Measurements from ENCODE around the gene SPATA31C1. TPM values are rescaled to one million over a fixed set of nuclear protein-coding genes. Genes with fewer than 3 reads are reported as not detected.

The SPATA31C1 gene
- total and polyA plus RNA-seq, 2 of the 8 experiments (the other 6 are each of a cell fraction or from before 2014, with no cell fraction given), result 0.15 TPM; not detected in 1

- Histone ChIP-seq H4K8ac (ENCODE audit: extremely low read depth, insufficient read depth, low read length) (no peak overlapping the region), H3K4me2 (ENCODE audit: insufficient read depth in 1 of 2, low read depth in 2 of 2, low read length in 2 of 2) (no peak overlapping the region), H2BK15ac (ENCODE audit: low read length) (no peak overlapping the region), H3K27ac (ENCODE audit: low read depth, low read length) (no peak overlapping the region), H3K36me3 (ENCODE audit: control insufficient read depth in 2 of 4, insufficient read depth in 4 of 4, low read length in 3 of 4) (no peaks in the 10 kb centered on the region), H3K23ac (ENCODE audit: insufficient read length) (no peak overlapping the region), H3K4me3 (ENCODE audit: extremely low read depth in 1 of 4, insufficient read depth in 2 of 4, low read depth in 3 of 4, low read length in 4 of 4) (no peak overlapping the region), H2AFZ (ENCODE audit: low read length) (no peak overlapping the region), H3K23me2 (ENCODE audit: low read depth, low read length) (no peaks in the 10 kb centered on the region), H3K4me1 (replicated peaks in 1 of 4; ENCODE audit: control insufficient read depth in 3 of 4, insufficient read depth in 4 of 4, low read length in 3 of 4) (no peaks in the 10 kb centered on the region), H2BK120ac (replicated peaks; ENCODE audit: low read depth, low read length) (no peak overlapping the region), H4K20me1 (replicated peaks in 1 of 2; ENCODE audit: control insufficient read depth in 1 of 2, insufficient read depth in 2 of 2, low read length in 2 of 2) (no peaks in the 10 kb centered on the region), H3K9ac (replicated peaks in 1 of 4; ENCODE audit: extremely low read depth in 1 of 4, low read depth in 3 of 4, low read length in 3 of 4) (no peak overlapping the region), H3K14ac (ENCODE audit: insufficient read length) (no peak overlapping the region), H3K79me1 (ENCODE audit: low read depth, low read length) (no peaks in the 10 kb centered on the region), H2BK20ac (ENCODE audit: low read length) (no peak overlapping the region), H3K18ac (ENCODE audit: extremely low read depth, low read length) (no peak overlapping the region), H3K79me2 (ENCODE audit: control insufficient read depth in 1 of 2, insufficient read depth in 2 of 2, low read length in 2 of 2) (no peaks in the 10 kb centered on the region), H3K9me3 (ENCODE audit: insufficient read depth in 2 of 2, low read depth in 1 of 2, low read length in 1 of 2) (no peaks in the 10 kb centered on the region), H3K27me3 (replicated peaks in 1 of 4; ENCODE audit: control insufficient read depth in 3 of 4, extremely low read depth in 1 of 4, insufficient read depth in 3 of 4, low read length in 3 of 4) (no peaks in the 10 kb centered on the region), H4K5ac (ENCODE audit: insufficient read length, low read depth, low read length) (no peak overlapping the region), H2BK12ac (ENCODE audit: low read depth, low read length) (no peak overlapping the region), H3K56ac (replicated peaks; ENCODE audit: insufficient read length, low read depth, low read length) (no peak overlapping the region), H3K4ac (replicated peaks; ENCODE audit: insufficient read length, low read depth, low read length) (no peak overlapping the region), H2BK5ac (ENCODE audit: low read depth, low read length) (no peak overlapping the region), H4K91ac (replicated peaks; ENCODE audit: insufficient read length, low read length) (no peak overlapping the region), H2AK5ac (ENCODE audit: low read depth, low read length) (no peak overlapping the region)
- FAIRE-seq, result no peak
- POLR2A ChIA-PET (ENCODE audit: partially characterized antibody), result no interaction called here
- WGBS, 2 experiments (ENCODE audit: extremely low coverage in 1 of 2, insufficient coverage in 1 of 2, insufficient read length in 1 of 2, insufficient replicate concordance in 2 of 2, low coverage in 1 of 2, low lambda C conversion rate in 2 of 2, missing lambda C conversion rate in 1 of 2), result 91% methylated on average over 6 of the region's 6 CpGs; no CpG with 5 or more reads in 1 of the 2 experiments
- CTCF ChIA-PET (ENCODE audit: partially characterized antibody), result interaction anchor here (1.3 kb wide), 1 partner anchor 167 kb away, joined by 3 read pairs; no protein-coding TSS in a partner anchor
- no peak for DNase-seq (ENCODE audit: low read depth in 1 of 2, low spot score in 2 of 2)
- TF ChIP-seq HDAC2 (IDR thresholded peaks at IDR 0.05; ENCODE audit: borderline replicate concordance in 1 of 2, low read depth in 2 of 2, low read length in 2 of 2) (no peak), POLR2AphosphoS5 (IDR thresholded peaks at IDR 0.05; ENCODE audit: low read depth, low read length) (no peak), SP4 (IDR thresholded peaks at IDR 0.05; ENCODE audit: low read length) (no peak)
These were observed 26.0 kb upstream of the SPATA31C1 start for GRCh38 chr9:87891754-87892153.
